Smooth muscle cell (in vitro differentiated cells): ENCODE data around the gene MMP7. TPM values are rescaled to one million over a fixed set of nuclear protein-coding genes. Genes with fewer than 3 reads are reported as not detected.

ENCODE experiments used
- DNase-seq: peaks from one replicate; lab custom pipeline; 2025; ENCODE audit not compliant: unreplicated experiment; lab: John Stamatoyannopoulos, UW
- H2AFZ ChIP-seq: fragments of 200-600 bp; sonication (generic); 2 replicates; pipeline ENCODE4 v1.6.0; 2016; ENCODE audit warnings: antibody characterized with exemption, low read depth, mild to moderate bottlenecking
- H3F3A ChIP-seq: fragments of 200-600 bp; sonication (generic); 2 replicates; pipeline ENCODE4 v1.6.0; 2017; ENCODE audit warnings: antibody characterized with exemption, low read depth
- H3K27ac ChIP-seq: fragments of 200-600 bp; sonication (generic); 2 replicates; pipeline ENCODE4 v1.5.1; 2016; ENCODE audit warnings: low read depth, mild to moderate bottlenecking
- H3K27me3 ChIP-seq: fragments of 200-600 bp; sonication (generic); 2 replicates; pipeline ENCODE4 v1.6.1; 2016; ENCODE audit warnings: low read depth, mild to moderate bottlenecking
- H3K36me3 ChIP-seq: fragments of 200-600 bp; sonication (generic); 2 replicates; pipeline ENCODE4 v1.5.1; 2016; ENCODE audit warnings: low read depth
- H3K4me1 ChIP-seq: fragments of 200-600 bp; sonication (generic); 2 replicates; pipeline ENCODE4 v1.5.1; 2016; ENCODE audit warnings: low read depth
- H3K4me2 ChIP-seq: fragments of 200-600 bp; sonication (generic); 2 replicates; pipeline ENCODE4 v1.6.0; 2016; ENCODE audit warnings: mild to moderate bottlenecking
- H3K4me3 ChIP-seq: fragments of 200-600 bp; sonication (generic); 2 replicates; pipeline ENCODE4 v1.5.1; 2016; ENCODE audit warnings: mild to moderate bottlenecking
- H3K79me2 ChIP-seq: fragments of 200-600 bp; sonication (generic); 2 replicates; pipeline ENCODE4 v1.6.0; 2016; ENCODE audit warnings: low read depth, mild to moderate bottlenecking
- H3K9ac ChIP-seq: fragments of 200-600 bp; sonication (generic); 2 replicates; pipeline ENCODE4 v1.6.0; 2016; ENCODE audit warnings: low read depth
- H3K9me3 ChIP-seq: fragments of 200-600 bp; sonication (generic); replicated peaks from 2 replicates; pipeline ENCODE4 v1.5.1; 2016; ENCODE audit warnings: low read depth
- H4K20me1 ChIP-seq: fragments of 200-600 bp; sonication (generic); 2 replicates; pipeline ENCODE4 v1.6.0; 2016; ENCODE audit warnings: low read depth
- CTCF ChIP-seq: fragments of 200-600 bp; sonication (generic); IDR thresholded peaks from 2 replicates; pipeline ENCODE4 v1.5.1; 2017; ENCODE audit warnings: borderline replicate concordance, mild to moderate bottlenecking, antibody characterized with exemption; ENCODE audit not compliant: insufficient read depth, poor library complexity, severe bottlenecking
- WGBS: methylation state at CpG from one replicate; pipeline ENCODE4 v1.1.7; 2016; ENCODE audit warnings: low lambda C conversion rate; 5-methylcytosine and 5-hydroxymethylcytosine counted together
- polyA plus RNA-seq: library from polyadenylated mRNA; unstranded; fragments of >200 nt; fragmentation: Nextera tagmentation; extraction: Ambion mirVana; gene quantifications from 2 replicates; pipeline ENCODE4 v1.2.1, GENCODE V29; 2016
- total RNA-seq: library from RNA; depleted of rRNA; stranded (reverse); fragments of >200 nt; gene quantifications from 2 replicates; pipeline ENCODE4 v1.2.3, GENCODE V29; 2014

The MMP7 gene
- total and polyA plus RNA-seq, 2 experiments from 2014 or later, result 8.0 to 16.4 TPM

DNA sequence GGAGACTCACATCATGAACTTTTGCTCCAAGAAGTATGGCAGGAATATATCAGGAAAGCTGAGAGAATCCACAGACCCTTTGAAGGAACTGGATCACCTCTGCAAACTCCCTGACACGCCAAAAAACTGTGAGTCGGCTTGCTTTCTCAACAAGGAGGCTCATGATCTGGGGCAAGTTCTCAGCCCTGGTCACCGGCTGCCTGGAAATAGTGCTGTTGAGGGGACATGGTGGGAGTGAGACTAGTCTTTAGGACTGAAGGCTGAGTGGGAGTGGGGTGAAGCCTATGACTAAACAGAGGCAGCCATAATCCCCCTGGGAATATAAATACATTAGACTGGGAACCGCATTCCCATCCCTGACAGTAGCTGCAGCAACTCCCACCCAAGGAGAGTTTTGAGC is 8.4 kb upstream of the MMP7 start:
- TF ChIP-seq CTCF, result no peak
- DNase-seq, result no peak
- Histone ChIP-seq H3K4me2 (no peak overlapping the region), H3K9me3 (no peaks in the 10 kb centered on the region), H3K27ac (no peak overlapping the region), H4K20me1 (no peaks in the 10 kb centered on the region), H3K27me3 (no peaks in the 10 kb centered on the region), H3K36me3 (no peaks in the 10 kb centered on the region), H3K4me3 (no peak overlapping the region), H3F3A (no peaks in the 10 kb centered on the region), H3K9ac (no peak overlapping the region), H3K4me1 (no peaks in the 10 kb centered on the region), H3K79me2 (no peaks in the 10 kb centered on the region), H2AFZ (no peak overlapping the region)
- 75% methylated on average over 4 of the region's 4 CpGs for WGBS

DNA sequence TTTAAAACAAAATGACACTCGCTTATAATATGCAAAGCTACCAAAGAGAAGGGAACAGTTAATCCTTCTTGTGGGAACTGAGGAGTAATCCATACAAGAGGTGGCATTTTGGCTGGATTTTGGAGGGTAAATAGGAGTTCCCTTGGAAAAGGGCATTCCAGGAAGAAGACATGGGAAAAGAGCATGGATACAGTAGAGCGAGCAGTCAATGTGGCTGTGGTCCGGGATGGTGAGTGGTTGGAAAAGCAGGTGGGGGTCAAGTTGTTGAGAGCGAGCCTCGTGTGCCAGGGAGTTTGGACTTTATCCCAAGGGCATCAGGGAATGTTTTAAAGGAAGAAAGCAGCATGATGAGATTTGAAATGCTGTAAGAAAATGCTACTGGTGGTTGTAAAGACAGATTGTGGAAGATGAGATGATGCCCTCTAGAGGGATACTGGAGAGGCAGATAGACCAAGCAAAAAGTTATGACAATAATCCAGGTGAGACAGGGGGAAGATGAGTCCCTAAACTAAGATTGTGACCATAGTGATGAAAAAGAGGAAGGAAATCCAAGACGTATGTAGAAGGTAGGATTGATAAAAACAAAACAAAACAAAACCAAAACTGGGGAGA is 3.8 kb upstream of the MMP7 start:
- Histone ChIP-seq H2AFZ (no peak overlapping the region), H3K79me2 (no peaks in the 10 kb centered on the region), H3K4me3 (no peak overlapping the region), H3K9me3 (no peaks in the 10 kb centered on the region), H3K27me3 (no peaks in the 10 kb centered on the region), H4K20me1 (no peaks in the 10 kb centered on the region), H3F3A (no peaks in the 10 kb centered on the region), H3K4me2 (no peak overlapping the region), H3K9ac (no peak overlapping the region), H3K27ac (no peak overlapping the region), H3K36me3 (no peaks in the 10 kb centered on the region), H3K4me1 (no peaks in the 10 kb centered on the region)
- DNase-seq, result no peak
- 86% methylated on average over 6 of the region's 6 CpGs for WGBS
- TF ChIP-seq CTCF, result no peak

- no peaks in the 10 kb centered on the region for H3K27me3 ChIP-seq
- no peaks in the 10 kb centered on the region for H3K9me3 ChIP-seq
- no peak overlapping the region for H3K4me2 ChIP-seq
- no peak overlapping the region for H2AFZ ChIP-seq
- H4K20me1 ChIP-seq, result no peaks in the 10 kb centered on the region
- TF ChIP-seq CTCF, result no peak
- no peaks in the 10 kb centered on the region for H3K79me2 ChIP-seq
- H3K27ac ChIP-seq, result no peak overlapping the region
- H3K4me3 ChIP-seq, result no peak overlapping the region
- H3F3A ChIP-seq, result no peaks in the 10 kb centered on the region
- no peaks in the 10 kb centered on the region for H3K36me3 ChIP-seq
- DNase-seq, result no peak
- H3K4me1 ChIP-seq, result no peaks in the 10 kb centered on the region
- no peak overlapping the region for H3K9ac ChIP-seq
Observed at GRCh38 chr11:102528618-102529017, 1.9 kb downstream of the MMP7 start.

DNA sequence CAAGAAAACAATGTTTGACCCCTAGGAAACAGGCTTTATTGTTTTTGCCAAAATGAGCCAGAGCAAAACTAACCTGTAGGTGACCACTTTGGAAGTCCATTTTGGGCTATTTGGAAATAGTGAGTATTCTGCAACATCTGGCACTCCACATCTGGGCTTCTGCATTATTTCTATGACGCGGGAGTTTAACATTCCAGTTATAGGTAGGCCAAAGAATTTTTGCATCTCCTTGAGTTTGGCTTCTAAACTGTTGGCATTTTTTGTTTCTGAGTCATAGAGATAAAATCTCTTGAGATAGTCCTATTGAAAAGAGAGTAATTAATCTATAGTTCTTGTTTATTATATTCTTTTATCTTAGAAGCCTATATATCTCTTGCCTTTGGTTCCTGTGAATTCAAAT is 2.9 kb downstream of the MMP7 start:
- no peak for TF ChIP-seq CTCF
- Histone ChIP-seq H3K27me3 (no peaks in the 10 kb centered on the region), H3K9ac (no peak overlapping the region), H3K4me3 (no peak overlapping the region), H3K27ac (no peak overlapping the region), H3K36me3 (no peaks in the 10 kb centered on the region), H4K20me1 (no peaks in the 10 kb centered on the region), H3K4me1 (no peaks in the 10 kb centered on the region), H2AFZ (no peak overlapping the region), H3K4me2 (no peak overlapping the region), H3K9me3 (no peaks in the 10 kb centered on the region), H3K79me2 (no peaks in the 10 kb centered on the region), H3F3A (no peaks in the 10 kb centered on the region)
- no peak for DNase-seq
- WGBS, result 83% methylated on average over 2 of the region's 2 CpGs
